Smooth muscle cell (in vitro differentiated cells): ENCODE measurements around the gene PTPRT. TPM values are rescaled to one million over a fixed set of nuclear protein-coding genes. Genes with fewer than 3 reads are reported as not detected.

Experiments
- DNase-seq: peaks from one replicate; lab custom pipeline; 2025; ENCODE audit not compliant: unreplicated experiment; lab: John Stamatoyannopoulos, UW
- H2AFZ ChIP-seq: fragments of 200-600 bp; sonication (generic); 2 replicates; pipeline ENCODE4 v1.6.0; 2016; ENCODE audit warnings: antibody characterized with exemption, low read depth, mild to moderate bottlenecking
- H3F3A ChIP-seq: fragments of 200-600 bp; sonication (generic); 2 replicates; pipeline ENCODE4 v1.6.0; 2017; ENCODE audit warnings: antibody characterized with exemption, low read depth
- H3K27ac ChIP-seq: fragments of 200-600 bp; sonication (generic); 2 replicates; pipeline ENCODE4 v1.5.1; 2016; ENCODE audit warnings: low read depth, mild to moderate bottlenecking
- H3K27me3 ChIP-seq: fragments of 200-600 bp; sonication (generic); 2 replicates; pipeline ENCODE4 v1.6.1; 2016; ENCODE audit warnings: low read depth, mild to moderate bottlenecking
- H3K36me3 ChIP-seq: fragments of 200-600 bp; sonication (generic); 2 replicates; pipeline ENCODE4 v1.5.1; 2016; ENCODE audit warnings: low read depth
- H3K4me1 ChIP-seq: fragments of 200-600 bp; sonication (generic); 2 replicates; pipeline ENCODE4 v1.5.1; 2016; ENCODE audit warnings: low read depth
- H3K4me2 ChIP-seq: fragments of 200-600 bp; sonication (generic); 2 replicates; pipeline ENCODE4 v1.6.0; 2016; ENCODE audit warnings: mild to moderate bottlenecking
- H3K4me3 ChIP-seq: fragments of 200-600 bp; sonication (generic); 2 replicates; pipeline ENCODE4 v1.5.1; 2016; ENCODE audit warnings: mild to moderate bottlenecking
- H3K79me2 ChIP-seq: fragments of 200-600 bp; sonication (generic); 2 replicates; pipeline ENCODE4 v1.6.0; 2016; ENCODE audit warnings: low read depth, mild to moderate bottlenecking
- H3K9ac ChIP-seq: fragments of 200-600 bp; sonication (generic); 2 replicates; pipeline ENCODE4 v1.6.0; 2016; ENCODE audit warnings: low read depth
- H3K9me3 ChIP-seq: fragments of 200-600 bp; sonication (generic); replicated peaks from 2 replicates; pipeline ENCODE4 v1.5.1; 2016; ENCODE audit warnings: low read depth
- H4K20me1 ChIP-seq: fragments of 200-600 bp; sonication (generic); 2 replicates; pipeline ENCODE4 v1.6.0; 2016; ENCODE audit warnings: low read depth
- CTCF ChIP-seq: fragments of 200-600 bp; sonication (generic); IDR thresholded peaks from 2 replicates; pipeline ENCODE4 v1.5.1; 2017; ENCODE audit warnings: borderline replicate concordance, mild to moderate bottlenecking, antibody characterized with exemption; ENCODE audit not compliant: insufficient read depth, poor library complexity, severe bottlenecking
- WGBS: methylation state at CpG from one replicate; pipeline ENCODE4 v1.1.7; 2016; ENCODE audit warnings: low lambda C conversion rate; 5-methylcytosine and 5-hydroxymethylcytosine counted together
- polyA plus RNA-seq: library from polyadenylated mRNA; unstranded; fragments of >200 nt; fragmentation: Nextera tagmentation; extraction: Ambion mirVana; gene quantifications from 2 replicates; pipeline ENCODE4 v1.2.1, GENCODE V29; 2016
- total RNA-seq: library from RNA; depleted of rRNA; stranded (reverse); fragments of >200 nt; gene quantifications from 2 replicates; pipeline ENCODE4 v1.2.3, GENCODE V29; 2014

Gene PTPRT
- total and polyA plus RNA-seq, 2 experiments from 2014 or later, result 0.99 to 2.1 TPM

- H3K79me2 ChIP-seq, result no peaks in the 10 kb centered on the region
- H3K27ac ChIP-seq, result no peak overlapping the region
- H3K4me1 ChIP-seq, result no peaks in the 10 kb centered on the region
- no peak overlapping the region for H3K9ac ChIP-seq
- no peaks in the 10 kb centered on the region for H3K27me3 ChIP-seq
- no peaks in the 10 kb centered on the region for H3K36me3 ChIP-seq
- TF ChIP-seq CTCF, result no peak
- H3F3A ChIP-seq, result no peaks in the 10 kb centered on the region
- 45% methylated on average over 2 of the region's 2 CpGs for WGBS
- no peaks in the 10 kb centered on the region for H3K9me3 ChIP-seq
- no peak overlapping the region for H3K4me3 ChIP-seq
- DNase-seq, result no peak
- no peaks in the 10 kb centered on the region for H4K20me1 ChIP-seq
- no peak overlapping the region for H2AFZ ChIP-seq
- H3K4me2 ChIP-seq, result no peak overlapping the region
Measured at GRCh38 chr20:42963796-42964195, 225.9 kb downstream of the PTPRT start.

GRCh38 chr20:42961771-42962170, 227.9 kb downstream of the PTPRT start:
- WGBS, result 73% methylated on average over 6 of the region's 6 CpGs
- no peak for DNase-seq
- H3K4me1 ChIP-seq, result no peaks in the 10 kb centered on the region
- no peak for TF ChIP-seq CTCF
- no peak overlapping the region for H3K4me3 ChIP-seq
- H3K4me2 ChIP-seq, result no peak overlapping the region
- no peaks in the 10 kb centered on the region for H3K36me3 ChIP-seq
- H3K9ac ChIP-seq, result no peak overlapping the region
- no peak overlapping the region for H3K27ac ChIP-seq
- H2AFZ ChIP-seq, result no peak overlapping the region
- H4K20me1 ChIP-seq, result no peaks in the 10 kb centered on the region
- no peaks in the 10 kb centered on the region for H3K79me2 ChIP-seq
- H3F3A ChIP-seq, result no peaks in the 10 kb centered on the region
- H3K27me3 ChIP-seq, result no peaks in the 10 kb centered on the region
- H3K9me3 ChIP-seq, result no peaks in the 10 kb centered on the region

GRCh38 chr20:42959996-42960395, 229.7 kb downstream of the PTPRT start:
- Histone ChIP-seq H4K20me1 (no peaks in the 10 kb centered on the region), H3K9me3 (no peaks in the 10 kb centered on the region), H3K27me3 (no peaks in the 10 kb centered on the region), H2AFZ (no peak overlapping the region), H3K27ac (no peak overlapping the region), H3F3A (no peaks in the 10 kb centered on the region), H3K79me2 (no peaks in the 10 kb centered on the region), H3K4me2 (no peak overlapping the region), H3K36me3 (no peaks in the 10 kb centered on the region), H3K4me3 (no peak overlapping the region), H3K4me1 (no peaks in the 10 kb centered on the region), H3K9ac (no peak overlapping the region)
- WGBS, result 84% methylated on average over 2 of the region's 2 CpGs
- TF ChIP-seq CTCF, result no peak
- DNase-seq, result no peak

GRCh38 chr20:42958367-42959069, 231.2 kb downstream of the PTPRT start:
- WGBS, result 96% methylated on average over 2 of the region's 2 CpGs
- no peaks in the 10 kb centered on the region for H3K27me3 ChIP-seq
- H3K9me3 ChIP-seq, result no peaks in the 10 kb centered on the region

More at GRCh38 chr20:42958367-42959069, 231.2 kb downstream of the PTPRT start:
- Histone ChIP-seq H3K27ac (no peak overlapping the region), H2AFZ (no peak overlapping the region), H3K9ac (no peak overlapping the region), H3K79me2 (no peaks in the 10 kb centered on the region), H3K36me3 (no peaks in the 10 kb centered on the region), H4K20me1 (no peaks in the 10 kb centered on the region), H3K4me3 (no peak overlapping the region), H3K4me1 (no peaks in the 10 kb centered on the region), H3K4me2 (no peak overlapping the region), H3F3A (no peaks in the 10 kb centered on the region)
- no peak for DNase-seq
- TF ChIP-seq CTCF, result no peak
